Measurements from ENCODE around the gene NOL9.
"Not testable (repeated sequence)": the region's sequence is repeated elsewhere in the genome, so short reads cannot be mapped to it uniquely, and the experiment has no call there.

Gene NOL9

GRCh38 chr1:6560267-6560666 is 6.0 kb upstream of the NOL9 start:
- no peak for TF ChIP-seq POLR2AphosphoS5 (IDR thresholded peaks at IDR 0.05; ENCODE audit: low read depth, low read length)
- no peak for TF ChIP-seq TAF1 (IDR thresholded peaks at IDR 0.05; ENCODE audit: borderline replicate concordance, low read depth, low read length)
- no peak for TF ChIP-seq POLR2A (IDR thresholded peaks at IDR 0.05; ENCODE audit: low read depth, low read length)
- no peak for FAIRE-seq

GRCh38 chr1:6559161-6559560 is 4.8 kb upstream of the NOL9 start:
- FAIRE-seq; DNase-seq (ENCODE audit: insufficient read length): not testable (repeated sequence)

More at GRCh38 chr1:6560267-6560666, 6.0 kb upstream of the NOL9 start:
- no peak for DNase-seq (ENCODE audit: insufficient read length)

GRCh38 chr1:6557597-6557996 is 3.3 kb upstream of the NOL9 start:
- no peak for FAIRE-seq
- TF ChIP-seq TAF1 (IDR thresholded peaks at IDR 0.05; ENCODE audit: borderline replicate concordance, low read depth, low read length) (no peak), POLR2AphosphoS5 (IDR thresholded peaks at IDR 0.05; ENCODE audit: low read depth, low read length) (no peak), POLR2A (IDR thresholded peaks at IDR 0.05; ENCODE audit: low read depth, low read length) (no peak)
- no peak for DNase-seq (ENCODE audit: insufficient read length)

- FAIRE-seq (peak; percentile 78), DNase-seq (ENCODE audit: insufficient read length) (no peak)
- TF ChIP-seq POLR2AphosphoS5 (IDR thresholded peaks at IDR 0.05; ENCODE audit: low read depth, low read length) (no peak), POLR2A (IDR thresholded peaks at IDR 0.05; ENCODE audit: low read depth, low read length) (no peak), TAF1 (IDR thresholded peaks at IDR 0.05; ENCODE audit: borderline replicate concordance, low read depth, low read length) (no peak)
Observed at GRCh38 chr1:6554907-6555778, 830 bp upstream of the NOL9 start, which contains the start of gene TAS1R1. Gene TAS1R1 (plus strand): TSS chr1:6555307. CDS start chr1:6555374, 67 bp downstream.

GRCh38 chr1:6547301-6547700 is 7.0 kb downstream of the NOL9 start:
- DNase-seq (ENCODE audit: insufficient read length): no peak
- no peak for FAIRE-seq
- TF ChIP-seq POLR2AphosphoS5 (IDR thresholded peaks at IDR 0.05; ENCODE audit: low read depth, low read length) (no peak), POLR2A (IDR thresholded peaks at IDR 0.05; ENCODE audit: low read depth, low read length) (no peak), TAF1 (IDR thresholded peaks at IDR 0.05; ENCODE audit: borderline replicate concordance, low read depth, low read length) (no peak)

- TF ChIP-seq POLR2AphosphoS5 (IDR thresholded peaks at IDR 0.05; ENCODE audit: low read depth, low read length) (no peak), POLR2A (IDR thresholded peaks at IDR 0.05; ENCODE audit: low read depth, low read length) (no peak), TAF1 (IDR thresholded peaks at IDR 0.05; ENCODE audit: borderline replicate concordance, low read depth, low read length) (no peak)
- no peak for DNase-seq (ENCODE audit: insufficient read length)
- FAIRE-seq: no peak
Observed at GRCh38 chr1:6546326-6546725, 8.0 kb downstream of the NOL9 start.

- TF ChIP-seq POLR2AphosphoS5 (IDR thresholded peaks at IDR 0.05; ENCODE audit: low read depth, low read length) (no peak), POLR2A (IDR thresholded peaks at IDR 0.05; ENCODE audit: low read depth, low read length) (no peak), TAF1 (IDR thresholded peaks at IDR 0.05; ENCODE audit: borderline replicate concordance, low read depth, low read length) (no peak)
- no peak for FAIRE-seq
- DNase-seq (ENCODE audit: insufficient read length): no peak
Observed at GRCh38 chr1:6545276-6546112, 8.8 kb downstream of the NOL9 start.

GRCh38 chr1:6544831-6545230 is 9.5 kb downstream of the NOL9 start:
- TF ChIP-seq POLR2A (IDR thresholded peaks at IDR 0.05; ENCODE audit: low read depth, low read length): no peak
- no peak for TF ChIP-seq TAF1 (IDR thresholded peaks at IDR 0.05; ENCODE audit: borderline replicate concordance, low read depth, low read length)
- TF ChIP-seq POLR2AphosphoS5 (IDR thresholded peaks at IDR 0.05; ENCODE audit: low read depth, low read length): no peak
- DNase-seq (ENCODE audit: insufficient read length): no peak
- FAIRE-seq: no peak

GRCh38 chr1:6538956-6539355 is 15.4 kb downstream of the NOL9 start:
- FAIRE-seq (no peak), DNase-seq (ENCODE audit: insufficient read length) (no peak)
- TF ChIP-seq POLR2AphosphoS5 (IDR thresholded peaks at IDR 0.05; ENCODE audit: low read depth, low read length): no peak
- no peak for TF ChIP-seq POLR2A (IDR thresholded peaks at IDR 0.05; ENCODE audit: low read depth, low read length)
- TF ChIP-seq TAF1 (IDR thresholded peaks at IDR 0.05; ENCODE audit: borderline replicate concordance, low read depth, low read length): no peak

GRCh38 chr1:6536291-6536690 is 18.0 kb downstream of the NOL9 start:
- FAIRE-seq (no peak), DNase-seq (ENCODE audit: insufficient read length) (no peak)
- TF ChIP-seq POLR2AphosphoS5 (IDR thresholded peaks at IDR 0.05; ENCODE audit: low read depth, low read length) (no peak), POLR2A (IDR thresholded peaks at IDR 0.05; ENCODE audit: low read depth, low read length) (no peak), TAF1 (IDR thresholded peaks at IDR 0.05; ENCODE audit: borderline replicate concordance, low read depth, low read length) (no peak)

- DNase-seq (ENCODE audit: insufficient read length): no peak
- TF ChIP-seq POLR2A (IDR thresholded peaks at IDR 0.05; ENCODE audit: low read depth, low read length): no peak
- no peak for FAIRE-seq
Observed at GRCh38 chr1:6535214-6535613, 19.1 kb downstream of the NOL9 start.
